Measurements from ENCODE around the gene HOXB7.

The HOXB7 gene

DNA sequence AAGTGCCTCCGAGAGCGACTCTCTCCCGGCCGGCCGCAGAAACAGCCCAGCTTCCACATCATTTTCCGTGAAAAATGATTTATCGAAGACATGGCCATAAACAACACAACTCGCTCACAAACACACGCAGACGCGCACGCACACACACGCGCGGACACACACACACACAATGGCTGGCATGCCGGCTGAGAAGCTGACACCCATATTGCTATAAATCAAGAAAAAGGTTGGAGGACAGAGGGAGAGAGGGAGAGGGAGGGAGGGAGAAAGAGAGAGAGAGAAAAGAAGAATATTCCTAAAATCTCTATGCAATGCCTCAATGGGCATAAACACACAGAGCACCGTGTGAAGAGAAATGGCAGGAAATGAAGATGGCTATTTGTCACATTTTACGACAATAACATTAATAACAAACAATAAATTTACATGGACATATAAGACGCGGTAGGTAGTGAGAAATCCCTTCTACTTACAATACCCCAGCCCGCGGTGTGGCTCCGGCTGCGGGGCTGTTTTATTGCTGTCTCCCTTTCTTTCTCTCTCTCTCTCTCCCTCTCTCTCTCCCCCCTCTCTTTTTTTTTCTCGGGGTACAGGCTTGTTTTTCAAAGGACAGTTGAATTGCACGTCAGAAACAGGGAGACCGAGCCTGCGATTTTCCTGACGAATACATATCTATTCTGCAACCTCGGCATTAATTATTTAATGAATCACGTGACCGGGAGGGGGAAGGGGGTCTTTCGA is 42.1 kb downstream of the HOXB7 start:
- DNase-seq, result no peak

DNA sequence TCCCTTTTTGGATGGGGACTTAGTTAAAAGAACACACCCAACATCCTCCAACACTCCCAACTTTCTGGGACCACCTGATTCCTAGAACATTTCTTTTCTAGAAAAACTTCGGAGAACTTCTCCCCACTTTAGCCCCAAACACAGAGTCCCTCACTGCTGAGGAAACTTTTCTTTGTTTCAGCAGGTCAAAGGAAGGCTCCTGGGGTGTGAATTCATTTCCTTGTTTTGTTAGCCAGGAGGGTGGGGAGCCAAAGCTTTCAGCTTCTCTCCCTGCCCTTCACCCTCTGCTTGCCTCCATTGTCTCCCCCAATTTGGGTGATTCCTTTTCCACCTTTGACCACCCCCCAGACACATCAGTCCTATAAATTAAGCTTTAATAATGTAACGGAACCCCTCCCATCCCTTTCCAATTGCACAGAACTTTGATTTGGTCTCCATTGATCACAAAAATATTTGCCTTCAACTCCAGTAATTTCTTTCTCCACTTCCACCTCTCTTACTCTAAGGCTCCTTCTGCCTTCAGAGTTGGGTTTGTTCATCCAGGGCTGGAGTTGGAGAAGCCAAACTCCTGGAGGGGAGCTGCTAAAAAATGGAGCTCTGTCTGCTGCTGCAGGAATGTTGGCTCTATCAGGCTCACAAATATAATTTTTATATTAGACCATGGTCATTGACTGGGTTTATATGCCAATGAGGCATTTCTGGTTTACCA is 43.0 kb downstream of the HOXB7 start:
- DNase-seq, result no peak

DNA sequence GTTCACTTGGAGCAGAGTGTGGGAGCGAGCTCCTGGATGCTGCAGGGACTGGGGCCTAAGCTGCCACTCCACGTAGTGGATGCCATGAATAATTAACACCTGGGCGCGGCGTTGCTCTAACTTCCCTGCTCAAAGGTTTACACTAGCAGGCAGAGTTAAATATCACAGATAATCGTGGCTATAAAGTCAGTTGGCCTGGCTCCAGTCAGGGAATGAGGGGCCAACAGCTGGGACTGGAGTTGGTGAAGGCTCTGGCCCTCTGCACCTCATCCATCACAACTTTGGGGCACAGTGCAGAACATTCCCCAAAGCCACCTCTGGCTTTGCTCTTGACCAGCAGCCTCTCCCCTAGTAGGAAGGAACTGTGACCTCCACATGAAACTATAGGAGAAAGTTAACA is 43.6 kb downstream of the HOXB7 start:
- no peak for DNase-seq

DNA sequence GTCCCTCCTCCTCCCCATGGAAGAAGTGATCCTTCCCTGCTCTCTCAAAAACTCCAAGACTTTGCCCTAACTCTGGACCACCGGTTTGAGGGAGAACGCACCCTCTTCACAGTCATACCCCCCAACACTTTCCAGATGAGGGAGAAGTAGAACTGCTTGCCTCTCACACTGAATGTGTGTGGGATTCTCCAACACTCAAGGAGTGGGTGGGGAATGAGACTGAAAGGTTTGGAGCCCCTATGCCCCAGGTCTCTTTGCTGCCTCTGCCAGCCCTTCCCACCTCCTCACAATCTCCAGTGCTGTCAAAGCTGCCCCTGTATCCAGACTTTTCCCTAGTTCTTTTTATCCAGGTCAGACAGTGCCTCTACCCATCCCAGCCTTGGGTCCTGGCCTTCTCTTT is 44.1 kb downstream of the HOXB7 start:
- no peak for DNase-seq

DNA sequence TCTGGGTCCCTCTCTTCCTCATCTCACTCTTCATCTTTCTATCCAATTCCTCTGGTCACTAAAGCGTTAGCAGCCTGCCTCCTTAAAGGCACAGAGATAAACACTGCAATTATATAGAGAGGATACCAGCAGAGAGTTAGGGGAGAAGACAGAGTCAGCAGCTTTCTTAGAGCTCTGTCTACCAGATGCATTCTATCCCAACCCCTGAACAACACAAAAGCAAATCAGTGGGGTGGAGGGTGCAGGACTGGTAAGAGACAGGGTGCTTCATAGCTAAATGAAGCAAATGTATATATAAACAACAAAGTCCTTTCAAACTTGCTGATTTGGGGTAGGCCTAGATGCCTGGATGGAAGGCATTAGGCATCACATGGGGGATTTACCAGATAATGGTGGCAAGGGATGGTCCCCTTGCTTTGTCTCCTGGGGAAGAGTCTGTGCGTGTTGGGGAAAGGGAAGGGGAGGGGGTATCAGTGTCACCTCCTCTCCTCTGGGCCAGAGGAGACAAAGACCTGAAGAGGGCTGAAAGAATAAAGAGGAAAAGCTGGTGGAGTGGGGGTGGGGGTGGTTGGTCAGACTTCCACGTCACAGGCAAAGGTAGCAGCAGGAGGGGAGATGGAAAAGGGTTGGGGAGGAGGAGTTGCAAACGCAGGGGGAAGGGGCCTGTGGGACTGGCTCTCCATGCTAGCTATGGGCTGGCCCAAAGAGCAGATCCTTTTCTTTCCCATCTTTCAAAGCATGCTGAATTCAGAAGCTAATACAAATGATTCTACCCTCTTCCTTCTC is 44.7 kb downstream of the HOXB7 start:
- DNase-seq, result no peak

DNA sequence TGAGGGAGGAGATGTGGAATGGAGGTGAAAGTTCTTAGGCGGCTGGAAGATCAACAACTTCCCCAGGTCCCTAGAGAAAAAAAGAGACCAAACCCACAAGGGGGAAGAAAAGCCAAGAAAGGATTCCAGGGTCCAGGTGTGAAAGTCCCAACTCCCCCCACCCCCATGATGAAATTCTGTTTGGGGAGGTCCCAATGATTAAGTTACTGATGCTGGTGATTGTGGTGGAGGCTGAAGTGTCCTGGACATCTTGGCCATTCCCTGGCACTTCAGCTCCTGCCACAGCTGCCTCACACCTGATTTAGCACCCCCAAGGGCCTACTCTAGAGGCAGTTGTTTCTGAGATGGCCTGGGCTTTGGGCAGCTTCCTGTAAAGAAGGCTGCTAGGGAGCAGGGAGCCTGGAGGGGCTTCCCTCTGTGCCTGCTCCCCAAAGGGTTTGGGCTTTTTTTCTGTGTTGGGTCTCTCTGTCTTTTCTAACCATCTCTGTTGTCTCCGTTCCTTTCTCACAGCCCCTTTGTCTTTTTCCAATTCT is 45.7 kb downstream of the HOXB7 start:
- no peak for DNase-seq

DNA sequence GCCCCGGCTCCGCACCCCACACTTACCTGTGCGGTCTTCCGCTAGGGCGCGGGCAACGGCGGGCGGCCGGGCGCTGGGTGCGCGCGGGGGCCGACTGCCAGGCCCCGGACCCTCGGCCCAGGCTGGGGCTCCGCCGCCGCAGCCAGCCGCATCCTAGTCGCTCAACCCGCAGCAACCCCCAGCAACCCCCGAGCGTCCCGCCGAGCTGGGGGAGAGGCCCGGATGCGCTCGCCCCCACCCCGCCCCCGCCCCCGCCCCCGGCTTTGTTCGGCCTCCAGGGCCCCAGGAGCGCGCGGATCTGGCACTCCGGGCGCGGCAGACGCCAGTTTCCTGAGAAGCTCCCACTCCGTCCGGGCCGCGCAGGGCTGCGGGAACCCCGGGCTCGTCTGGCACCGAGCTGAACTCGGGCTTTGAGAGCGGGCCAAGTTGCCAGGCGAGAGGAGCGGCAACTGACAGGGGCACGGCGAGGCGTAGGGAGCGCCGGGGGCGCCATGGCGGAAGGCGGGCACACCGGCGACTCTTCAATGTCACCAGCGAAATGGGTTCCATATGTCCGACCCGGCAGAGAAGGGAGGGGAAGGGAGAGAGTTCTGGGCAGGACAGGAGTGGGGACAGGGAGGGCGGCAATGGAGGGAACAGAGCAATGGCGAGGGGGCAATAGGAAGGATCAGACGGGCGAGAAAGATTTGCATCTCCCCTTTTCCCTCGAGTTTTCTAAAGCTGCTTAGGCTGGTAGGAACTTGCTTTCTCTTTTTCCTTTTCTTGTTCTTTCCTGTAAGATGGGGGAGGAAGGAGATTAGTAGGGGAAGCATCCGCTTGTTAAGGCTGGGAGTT is 46.4 kb downstream of the HOXB7 start:
- no peak for DNase-seq

DNA sequence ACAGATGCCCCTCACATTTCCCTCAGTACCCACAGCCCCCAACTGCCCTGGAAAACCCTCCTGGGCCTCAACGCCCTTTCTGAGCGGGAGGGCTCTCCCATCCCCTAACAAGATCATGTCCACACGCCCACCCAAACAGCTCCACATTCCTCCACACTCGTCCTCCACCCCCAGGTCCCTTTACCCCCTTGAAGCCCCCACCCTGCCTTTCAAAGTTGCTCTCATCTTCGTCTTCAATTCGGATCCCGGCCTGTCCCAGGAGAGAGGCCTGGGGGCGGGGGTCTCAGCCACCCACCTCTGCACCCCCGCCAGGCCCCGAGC is 47.0 kb downstream of the HOXB7 start:
- no peak for DNase-seq

DNA sequence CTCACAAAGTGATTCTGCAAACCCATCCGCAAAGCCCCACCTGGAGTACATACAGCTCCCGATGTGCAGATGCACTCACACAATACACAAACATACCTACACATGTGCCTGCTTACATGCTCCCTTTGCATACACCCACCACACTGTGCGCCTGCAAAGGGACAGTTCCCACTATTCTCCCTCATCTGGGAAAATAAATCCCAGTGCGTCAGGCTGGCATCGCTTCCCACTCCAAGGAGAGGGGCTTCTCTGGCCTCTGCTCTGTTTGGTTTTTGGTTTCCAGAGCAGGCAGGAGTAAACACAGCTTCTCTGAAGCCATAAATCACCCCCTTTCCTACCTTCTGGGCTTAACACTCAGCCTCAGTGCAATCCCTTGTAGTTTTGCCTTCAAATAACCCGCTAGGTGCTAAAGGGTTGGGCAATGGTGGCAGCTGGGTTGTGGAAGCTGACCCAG is 47.4 kb downstream of the HOXB7 start:
- no peak for DNase-seq

DNA sequence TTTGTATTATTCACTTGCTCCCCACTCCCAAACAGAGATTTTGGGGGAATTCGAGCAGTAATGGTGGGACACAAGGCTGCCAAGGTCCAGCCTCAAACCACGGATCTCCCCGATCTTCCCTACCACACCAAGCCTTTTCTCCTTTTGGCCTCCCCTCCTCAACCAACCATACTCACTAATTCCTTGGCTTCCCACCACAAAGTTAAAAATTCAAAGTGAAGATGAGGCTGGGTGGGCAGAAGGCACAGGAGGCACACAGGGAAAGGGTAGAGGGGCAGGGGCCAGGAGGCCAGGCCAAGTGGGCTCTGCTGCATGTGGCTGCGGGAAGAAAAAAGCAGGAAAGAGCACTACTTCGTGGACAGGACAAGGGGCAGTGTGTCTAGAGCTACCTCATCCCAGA is 47.9 kb downstream of the HOXB7 start:
- no peak for DNase-seq

DNA sequence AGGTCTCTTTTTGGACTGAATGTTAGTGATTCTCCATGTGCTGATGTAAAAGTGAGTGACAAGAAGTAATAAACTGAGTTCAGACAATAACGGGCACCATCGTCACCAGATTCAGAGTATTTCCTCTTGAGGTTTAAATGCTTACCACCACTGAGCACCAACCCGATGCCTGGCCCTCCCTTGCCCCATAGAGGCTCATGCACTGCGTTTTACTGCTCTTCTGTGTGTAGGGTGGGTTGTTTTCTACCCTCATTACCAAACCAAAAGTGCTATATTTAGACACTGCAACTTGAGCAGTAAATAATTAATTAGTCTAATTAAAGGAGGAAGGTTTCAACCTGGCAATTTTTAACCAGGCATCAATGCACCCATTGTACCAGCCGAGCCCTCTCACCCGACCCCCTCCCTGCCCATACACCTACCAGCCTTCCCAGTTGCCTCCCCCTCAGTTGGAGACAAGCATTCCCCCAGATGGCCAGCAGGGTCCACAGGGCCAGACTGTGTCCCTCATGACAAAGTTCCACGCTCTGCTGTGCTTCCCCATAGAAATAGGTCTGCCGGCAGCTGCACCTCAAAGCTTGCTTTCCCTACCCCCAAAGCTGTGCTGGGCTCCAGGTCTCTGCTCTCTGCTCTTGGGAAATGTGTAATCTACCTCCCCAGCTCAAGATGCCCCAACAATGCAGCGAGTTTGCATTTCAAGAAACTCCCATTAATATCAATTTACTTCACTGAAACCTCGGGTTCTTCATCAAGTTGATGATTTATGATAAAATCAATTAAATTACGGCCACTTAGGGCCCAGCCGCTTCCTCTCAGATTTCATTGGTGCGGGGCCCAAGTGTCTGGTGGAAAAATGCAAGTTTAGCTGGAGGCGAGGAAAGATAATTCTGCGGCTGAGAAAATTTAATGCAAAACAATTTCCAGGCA is 48.7 kb downstream of the HOXB7 start:
- DNase-seq, result no peak

DNA sequence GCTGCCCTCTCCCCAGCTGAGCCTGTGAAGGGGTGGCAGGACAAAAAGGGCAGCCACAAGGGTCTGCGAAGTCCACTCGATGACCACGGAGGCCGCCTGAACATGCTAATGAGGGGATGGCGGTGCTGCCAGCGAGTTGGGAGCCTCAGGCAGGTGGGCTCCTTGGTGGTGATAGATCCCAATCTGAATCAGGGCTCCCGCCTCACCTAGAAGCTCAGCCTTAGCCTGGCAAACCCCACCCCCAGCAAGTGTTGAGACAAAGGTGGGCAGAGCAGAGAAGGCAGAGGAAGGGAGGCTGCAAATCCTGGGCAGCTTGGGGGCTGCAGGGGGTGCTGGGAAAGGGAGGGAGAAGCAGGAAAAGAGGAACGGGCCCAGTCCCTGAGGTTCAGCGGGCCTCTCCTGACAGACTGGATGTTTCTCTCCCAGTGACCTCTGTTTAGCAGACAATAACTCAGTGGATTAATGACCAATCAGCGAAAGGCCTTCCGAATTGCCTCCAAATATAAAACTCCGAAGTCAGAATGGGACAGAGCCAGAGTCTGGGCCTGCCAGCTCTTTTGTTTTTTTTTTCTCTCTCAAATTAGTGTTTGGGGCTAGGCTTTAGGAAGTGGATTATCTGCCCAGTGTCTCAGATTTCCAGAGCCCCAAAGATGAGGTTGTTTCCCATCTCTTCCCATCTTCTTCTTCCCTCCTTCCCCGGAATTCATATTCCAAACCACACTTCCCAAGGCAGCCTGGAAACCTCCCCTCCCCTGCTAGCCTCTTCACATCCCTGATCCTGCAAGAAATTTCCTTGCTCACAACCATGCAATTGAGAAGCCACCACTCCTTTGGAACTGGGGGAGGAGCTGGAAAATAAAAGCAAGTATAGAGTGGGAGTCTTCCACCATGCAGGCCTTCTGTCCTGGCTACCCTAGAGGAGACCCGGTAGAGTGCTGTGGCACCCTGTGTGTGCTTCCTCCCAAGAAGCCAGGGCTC is 50.7 kb downstream of the HOXB7 start:
- DNase-seq, result no peak

DNA sequence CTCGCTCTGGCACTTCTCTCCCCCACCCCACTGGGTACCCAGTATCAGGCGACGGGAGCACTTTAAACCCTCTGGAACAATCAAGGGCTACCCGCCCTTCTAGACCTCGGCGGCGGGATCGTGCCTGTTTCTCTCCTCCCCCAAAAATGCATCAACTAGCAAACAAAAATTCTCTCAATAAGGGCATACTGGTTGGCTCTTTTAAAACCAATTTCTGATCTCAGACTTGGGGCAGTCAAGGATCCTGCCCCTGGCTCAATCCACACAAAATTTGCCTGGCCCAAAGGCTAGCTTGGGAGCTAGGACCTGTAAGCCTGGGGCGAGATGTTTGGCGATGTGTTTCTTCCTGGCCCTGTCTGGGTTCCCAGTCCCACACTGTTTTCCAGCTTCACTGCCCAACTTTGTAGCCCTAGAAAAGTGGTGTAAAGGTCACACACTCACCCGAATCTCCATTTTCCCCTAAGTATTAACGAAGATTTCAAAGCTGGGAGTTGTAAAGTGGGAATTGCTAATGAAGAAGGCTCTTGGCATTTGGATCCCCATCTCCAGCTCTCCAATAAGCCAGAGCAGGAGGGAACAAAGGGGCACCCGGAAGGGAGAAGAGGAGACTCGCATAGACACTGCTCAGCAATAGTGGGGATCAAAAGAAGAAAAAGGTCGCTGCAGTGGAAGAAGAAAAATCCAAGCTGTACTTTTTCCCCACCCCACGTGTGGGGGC is 51.5 kb downstream of the HOXB7 start:
- no peak for DNase-seq

DNA sequence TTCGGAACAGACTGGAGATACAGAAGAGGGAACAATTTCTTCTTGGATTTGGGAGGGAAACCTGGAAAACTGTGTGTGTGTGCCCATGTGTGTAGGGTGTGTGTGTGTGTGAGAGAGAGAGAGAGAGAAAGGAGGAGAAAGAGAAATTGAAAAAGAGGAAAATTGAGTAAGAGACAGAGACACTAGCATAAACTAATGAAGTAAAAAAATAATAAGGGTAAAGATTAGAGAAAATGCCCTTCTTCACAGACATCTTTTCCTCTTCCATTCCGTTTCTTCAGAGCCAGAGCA is 52.0 kb downstream of the HOXB7 start:
- DNase-seq, result no peak

DNA sequence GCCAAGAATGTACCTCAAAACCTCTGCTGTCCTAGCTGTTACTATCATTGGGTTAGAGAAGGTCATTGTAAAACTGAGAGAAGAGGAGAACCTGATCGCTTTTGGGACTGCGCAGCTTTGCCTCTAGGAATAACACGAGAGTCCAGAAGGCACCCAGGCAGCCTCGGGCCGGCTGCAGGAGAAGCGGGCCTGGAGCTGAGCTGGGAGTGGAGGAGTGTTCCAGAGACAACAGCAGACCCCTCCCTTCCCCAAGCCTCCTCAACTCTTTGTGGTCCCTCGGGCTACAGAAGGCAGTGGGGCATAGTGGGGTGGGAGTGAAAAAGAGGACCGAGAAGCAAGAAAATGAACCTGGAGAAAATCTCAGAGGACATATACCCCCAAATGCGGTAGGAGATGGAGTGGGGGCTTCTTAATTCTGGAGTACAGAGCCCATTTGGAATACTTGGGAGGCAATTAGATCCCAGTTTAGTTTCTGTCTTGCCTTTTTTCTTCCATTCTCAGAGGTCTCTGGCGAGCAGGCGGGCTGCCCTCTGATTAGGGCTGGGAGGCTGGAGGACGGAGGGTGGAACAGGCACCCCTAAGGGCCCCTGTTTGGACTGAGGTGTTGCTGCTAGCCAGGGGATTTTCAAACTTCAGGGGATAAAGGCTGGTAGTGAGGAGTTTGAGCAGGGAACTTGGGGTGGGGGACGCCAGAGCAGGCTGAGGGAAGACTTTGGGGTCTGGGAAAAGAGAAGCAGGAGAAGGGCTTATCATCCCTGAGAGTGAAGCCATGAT is 52.6 kb downstream of the HOXB7 start:
- DNase-seq, result no peak
